ENCODE results near the gene CADM1.

Gene CADM1

GRCh38 chr11:115244758-115245157, 259.5 kb downstream of the CADM1 start:
- DNase-seq (ENCODE audit: low spot score), result no peak

- DNase-seq (ENCODE audit: low spot score), result no peak
Measured at GRCh38 chr11:115244296-115244695, 259.9 kb downstream of the CADM1 start.

- DNase-seq (ENCODE audit: low spot score), result peak; percentile 26
Measured at GRCh38 chr11:115242982-115243381, 261.2 kb downstream of the CADM1 start.

GRCh38 chr11:115241899-115242298, 262.3 kb downstream of the CADM1 start:
- DNase-seq (ENCODE audit: low spot score), result no peak

- DNase-seq (ENCODE audit: low spot score), result peak; percentile 13
Measured at GRCh38 chr11:115238791-115239190, 265.4 kb downstream of the CADM1 start.

- no peak for DNase-seq (ENCODE audit: low spot score)
Measured at GRCh38 chr11:115238086-115238485, 266.1 kb downstream of the CADM1 start.

GRCh38 chr11:115237578-115237977, 266.6 kb downstream of the CADM1 start:
- DNase-seq (ENCODE audit: low spot score), result no peak

GRCh38 chr11:115234794-115235193, 269.4 kb downstream of the CADM1 start:
- no peak for DNase-seq (ENCODE audit: low spot score)

GRCh38 chr11:115226556-115226955, 277.7 kb downstream of the CADM1 start:
- DNase-seq (ENCODE audit: low spot score), result peak; percentile 98

- DNase-seq (ENCODE audit: low spot score), result no peak
Measured at GRCh38 chr11:115224551-115224950, 279.7 kb downstream of the CADM1 start.

- DNase-seq (ENCODE audit: low spot score), result no peak
Measured at GRCh38 chr11:115222863-115223530, 281.2 kb downstream of the CADM1 start.

- DNase-seq (ENCODE audit: low spot score), result peak; percentile 93
Measured at GRCh38 chr11:115222218-115222862, 281.9 kb downstream of the CADM1 start.

GRCh38 chr11:115221461-115222069, 282.6 kb downstream of the CADM1 start:
- peak; percentile 23 for DNase-seq (ENCODE audit: low spot score)

- no peak for DNase-seq (ENCODE audit: low spot score)
Measured at GRCh38 chr11:115220911-115221310, 283.3 kb downstream of the CADM1 start.

- DNase-seq (ENCODE audit: low spot score), result no peak
Measured at GRCh38 chr11:115220423-115220822, 283.8 kb downstream of the CADM1 start.

GRCh38 chr11:115219376-115219775, 284.8 kb downstream of the CADM1 start:
- no peak for DNase-seq (ENCODE audit: low spot score)

GRCh38 chr11:115217726-115218311, 286.4 kb downstream of the CADM1 start:
- peak; percentile 85 for DNase-seq (ENCODE audit: low spot score)

- DNase-seq (ENCODE audit: low spot score), result peak; percentile 19
Measured at GRCh38 chr11:115215694-115216617, 288.3 kb downstream of the CADM1 start.

GRCh38 chr11:115214644-115215234, 289.5 kb downstream of the CADM1 start:
- no peak for DNase-seq (ENCODE audit: low spot score)

GRCh38 chr11:115213007-115213406, 291.2 kb downstream of the CADM1 start:
- DNase-seq (ENCODE audit: low spot score), result no peak

GRCh38 chr11:115208808-115209259, 295.4 kb downstream of the CADM1 start:
- DNase-seq (ENCODE audit: low spot score), result peak; percentile 35

All from kidney tubule cell (primary cell).